Iris pigment epithelial cell (primary cell): ENCODE results near the gene EIF3K.

Experiments used
- DNase-seq: peaks from one replicate; pipeline ENCODE4 v3.0.0-alpha.2; 2011; ENCODE audit warnings: low read depth

The EIF3K gene

DNA sequence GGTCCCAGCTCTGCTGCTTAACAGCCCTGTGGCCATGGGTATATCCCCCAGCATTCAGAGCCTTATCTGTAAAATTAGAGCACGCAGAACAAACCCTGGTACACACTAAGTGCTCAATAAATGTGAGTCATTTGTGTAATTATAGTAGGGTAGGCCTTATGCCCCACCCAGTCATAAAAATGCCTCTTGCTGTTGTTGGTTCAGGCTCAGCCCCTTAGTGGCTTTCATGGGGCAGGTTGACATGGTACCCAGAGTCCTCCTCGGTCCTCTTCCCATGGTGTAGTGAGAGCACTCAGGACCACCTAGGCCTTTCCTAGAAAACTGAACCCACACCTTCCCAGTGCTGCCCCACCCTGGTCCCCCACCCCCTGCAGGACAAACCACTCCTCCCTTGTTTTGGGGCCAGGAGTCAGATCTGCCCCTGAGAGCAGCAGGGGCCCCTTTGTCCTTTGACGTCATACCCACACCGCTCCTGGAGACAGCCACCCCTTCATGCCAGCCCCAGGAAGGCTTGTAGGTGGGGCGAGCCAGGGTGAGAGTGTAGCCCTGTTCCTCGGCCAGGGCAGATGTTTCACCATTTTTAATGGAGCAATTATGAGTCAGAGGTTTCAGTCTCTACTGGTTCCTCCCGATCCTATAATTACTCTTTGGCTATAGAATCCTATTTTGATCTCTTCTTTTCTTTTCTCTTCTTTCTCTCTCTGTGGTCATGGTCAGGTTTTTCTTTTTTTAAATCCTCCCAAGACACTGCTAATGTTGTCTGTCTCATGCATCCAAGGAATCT lies 65.3 kb downstream of the EIF3K start:
- peak; percentile 87 for DNase-seq

DNA sequence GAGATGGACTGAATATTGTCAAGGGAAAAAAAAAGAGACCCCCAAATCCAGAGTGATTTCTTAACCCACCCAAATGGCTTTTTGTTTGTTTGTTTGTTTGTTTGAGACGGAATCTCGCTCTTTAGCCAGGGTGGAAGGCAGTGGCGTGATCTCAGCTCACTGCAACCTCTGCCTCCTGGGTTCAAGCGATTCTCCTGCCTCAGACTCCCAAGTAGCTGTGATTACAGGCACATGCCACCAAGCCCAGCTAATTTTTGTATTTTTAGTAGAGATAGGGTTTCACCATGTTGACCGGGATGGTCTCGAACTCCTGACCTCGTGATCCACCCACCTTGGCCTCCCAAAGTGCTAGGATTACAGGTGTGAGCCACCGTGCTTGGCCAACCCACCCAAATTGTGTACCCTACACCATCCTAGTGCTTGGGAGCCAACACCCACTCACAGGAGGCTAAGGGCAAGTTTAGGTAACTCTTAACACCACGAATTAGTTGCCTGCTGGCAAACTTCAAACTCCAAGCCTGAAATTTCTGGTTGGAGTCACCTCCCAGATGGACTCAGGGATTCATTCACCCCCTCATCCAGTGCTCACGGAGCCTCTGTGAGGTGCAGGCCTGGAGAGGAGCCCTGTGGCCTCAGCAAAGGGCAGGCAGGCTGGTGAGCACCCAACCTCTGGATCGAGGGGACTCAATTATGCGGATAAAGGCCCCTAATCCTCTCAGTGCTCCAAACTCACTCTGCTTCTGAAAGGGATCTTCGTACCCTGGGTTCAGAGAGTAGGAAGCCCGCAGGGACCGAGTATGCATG lies 66.1 kb downstream of the EIF3K start:
- no peak for DNase-seq

DNA sequence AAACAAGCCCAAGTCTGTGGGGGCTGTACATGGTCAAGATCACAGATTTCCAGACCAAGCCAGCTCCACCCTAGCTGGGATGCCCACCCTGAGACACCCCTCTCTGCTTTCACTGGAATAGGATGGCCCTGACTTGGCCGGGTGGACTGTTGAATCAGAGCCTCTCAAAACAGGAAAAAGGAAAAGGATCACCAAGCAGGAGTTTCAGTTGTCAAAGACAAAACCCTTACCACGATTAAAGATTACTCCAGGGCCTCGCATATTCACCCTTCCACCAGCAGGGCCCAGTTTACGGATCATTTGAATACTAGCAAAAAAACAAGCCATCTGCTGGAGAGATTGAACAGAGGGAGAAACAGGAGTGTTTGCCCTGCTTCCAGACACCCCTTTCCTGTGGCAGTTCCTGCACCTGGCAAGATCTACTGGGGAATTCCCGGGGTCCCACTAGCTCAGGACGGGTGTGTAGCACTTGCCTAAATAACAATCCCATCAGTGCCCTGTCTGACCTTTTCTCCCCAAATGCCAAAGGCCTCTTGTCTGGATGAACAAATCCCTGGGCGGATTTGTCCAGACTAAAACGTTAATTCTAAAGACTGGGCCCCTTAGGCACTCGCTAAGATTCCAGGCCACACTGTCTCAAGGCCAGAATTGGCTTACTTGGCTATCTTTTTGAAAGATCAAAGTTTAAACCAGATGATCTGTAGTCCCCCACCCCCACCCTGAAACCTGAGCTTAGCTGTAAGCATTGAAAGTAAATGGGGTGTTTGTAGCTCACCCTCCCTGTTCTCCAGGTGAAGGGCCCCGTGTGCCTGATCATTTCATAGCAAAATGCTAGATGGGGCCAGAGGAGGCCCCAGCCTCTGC lies 66.9 kb downstream of the EIF3K start:
- peak; percentile 77 for DNase-seq

DNA sequence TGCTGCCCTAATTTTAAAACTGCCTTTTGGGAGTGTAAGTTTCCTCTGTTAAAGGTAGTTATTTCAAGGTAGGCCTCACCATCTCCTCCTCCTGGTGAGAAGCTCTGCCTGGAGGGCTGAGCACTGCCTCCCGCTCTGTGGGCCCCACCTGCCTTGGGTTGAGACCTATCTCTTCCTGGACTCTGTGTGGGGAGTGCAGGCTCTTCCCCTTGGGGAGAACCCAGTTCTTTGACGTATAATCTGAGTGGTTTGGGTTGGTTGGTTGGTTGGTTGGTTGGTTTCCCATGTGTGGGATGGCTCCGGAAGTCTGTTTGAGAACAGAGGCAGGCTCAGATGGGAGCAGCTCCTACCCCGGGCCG lies 67.5 kb downstream of the EIF3K start:
- DNase-seq = no peak
